Measurements from ENCODE around the gene PDE7B.

Gene PDE7B

DNA sequence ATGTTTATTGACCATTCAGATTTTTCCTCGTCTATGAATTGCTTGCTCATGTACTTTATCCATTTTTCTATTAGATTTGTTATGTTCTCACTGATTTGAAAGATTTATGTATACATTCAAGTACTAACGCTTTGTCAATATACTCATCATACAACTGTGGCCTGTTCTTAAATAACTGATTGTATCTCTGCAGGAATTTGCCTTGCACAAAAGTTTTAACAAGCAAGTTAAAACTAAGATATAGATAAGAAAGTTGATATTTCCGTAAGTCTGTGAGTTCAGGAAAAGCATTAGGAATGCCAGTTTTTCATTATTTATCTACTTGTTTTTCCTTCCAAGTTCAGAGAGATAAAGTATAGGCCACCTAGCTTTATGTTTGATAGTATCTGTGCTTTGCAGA, 95.2 kb downstream of the PDE7B start:
- TF ChIP-seq SIN3A (IDR thresholded peaks at IDR 0.05; ENCODE audit: borderline replicate concordance, insufficient read depth, low read length) (no peak), TAF1 (IDR thresholded peaks at IDR 0.05; ENCODE audit: borderline replicate concordance, insufficient read depth, low read length) (no peak), FOXP2 (optimal IDR thresholded peaks at IDR 0.05; ENCODE audit: borderline replicate concordance, extremely low read depth, extremely low read length, insufficient read depth) (no peak), POLR2AphosphoS5 (IDR thresholded peaks at IDR 0.05; ENCODE audit: low read depth, low read length) (no peak)
- TF ChIP-seq, protein P1, sequence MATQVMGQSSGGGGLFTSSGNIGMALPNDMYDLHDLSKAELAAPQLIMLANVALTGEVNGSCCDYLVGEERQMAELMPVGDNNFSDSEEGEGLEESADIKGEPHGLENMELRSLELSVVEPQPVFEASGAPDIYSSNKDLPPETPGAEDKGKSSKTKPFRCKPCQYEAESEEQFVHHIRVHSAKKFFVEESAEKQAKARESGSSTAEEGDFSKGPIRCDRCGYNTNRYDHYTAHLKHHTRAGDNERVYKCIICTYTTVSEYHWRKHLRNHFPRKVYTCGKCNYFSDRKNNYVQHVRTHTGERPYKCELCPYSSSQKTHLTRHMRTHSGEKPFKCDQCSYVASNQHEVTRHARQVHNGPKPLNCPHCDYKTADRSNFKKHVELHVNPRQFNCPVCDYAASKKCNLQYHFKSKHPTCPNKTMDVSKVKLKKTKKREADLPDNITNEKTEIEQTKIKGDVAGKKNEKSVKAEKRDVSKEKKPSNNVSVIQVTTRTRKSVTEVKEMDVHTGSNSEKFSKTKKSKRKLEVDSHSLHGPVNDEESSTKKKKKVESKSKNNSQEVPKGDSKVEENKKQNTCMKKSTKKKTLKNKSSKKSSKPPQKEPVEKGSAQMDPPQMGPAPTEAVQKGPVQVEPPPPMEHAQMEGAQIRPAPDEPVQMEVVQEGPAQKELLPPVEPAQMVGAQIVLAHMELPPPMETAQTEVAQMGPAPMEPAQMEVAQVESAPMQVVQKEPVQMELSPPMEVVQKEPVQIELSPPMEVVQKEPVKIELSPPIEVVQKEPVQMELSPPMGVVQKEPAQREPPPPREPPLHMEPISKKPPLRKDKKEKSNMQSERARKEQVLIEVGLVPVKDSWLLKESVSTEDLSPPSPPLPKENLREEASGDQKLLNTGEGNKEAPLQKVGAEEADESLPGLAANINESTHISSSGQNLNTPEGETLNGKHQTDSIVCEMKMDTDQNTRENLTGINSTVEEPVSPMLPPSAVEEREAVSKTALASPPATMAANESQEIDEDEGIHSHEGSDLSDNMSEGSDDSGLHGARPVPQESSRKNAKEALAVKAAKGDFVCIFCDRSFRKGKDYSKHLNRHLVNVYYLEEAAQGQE (IDR thresholded peaks at IDR 0.05; ENCODE audit: insufficient read depth in 1 of 2, low read depth in 2 of 2, low read length in 2 of 2) = no peak

DNA sequence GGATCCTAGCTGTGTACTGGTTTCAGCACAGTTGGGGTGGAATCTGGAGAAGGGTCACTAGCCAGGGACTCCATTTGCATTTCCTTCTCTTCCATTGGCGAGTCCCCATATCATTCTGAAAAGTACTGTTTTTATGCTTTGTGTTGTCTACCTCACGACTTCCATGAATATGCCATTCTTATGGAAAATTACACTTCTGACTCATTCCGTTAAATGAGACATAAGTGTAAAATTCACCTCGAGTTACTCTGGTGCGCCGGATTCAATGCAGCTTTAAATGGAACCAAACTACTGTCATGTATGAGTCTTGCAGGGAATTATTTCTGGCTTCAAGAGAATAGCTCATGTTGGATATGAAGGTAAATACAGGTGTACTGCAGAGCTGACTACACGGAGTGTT, 99.2 kb downstream of the PDE7B start:
- TF ChIP-seq, protein P1 (IDR thresholded peaks at IDR 0.05; ENCODE audit: insufficient read depth in 1 of 2, low read depth in 2 of 2, low read length in 2 of 2) = no peak
- TF ChIP-seq FOXP2 (optimal IDR thresholded peaks at IDR 0.05; ENCODE audit: borderline replicate concordance, extremely low read depth, extremely low read length, insufficient read depth) (no peak), TAF1 (IDR thresholded peaks at IDR 0.05; ENCODE audit: borderline replicate concordance, insufficient read depth, low read length) (no peak), POLR2AphosphoS5 (IDR thresholded peaks at IDR 0.05; ENCODE audit: low read depth, low read length) (no peak), SIN3A (IDR thresholded peaks at IDR 0.05; ENCODE audit: borderline replicate concordance, insufficient read depth, low read length) (no peak)

DNA sequence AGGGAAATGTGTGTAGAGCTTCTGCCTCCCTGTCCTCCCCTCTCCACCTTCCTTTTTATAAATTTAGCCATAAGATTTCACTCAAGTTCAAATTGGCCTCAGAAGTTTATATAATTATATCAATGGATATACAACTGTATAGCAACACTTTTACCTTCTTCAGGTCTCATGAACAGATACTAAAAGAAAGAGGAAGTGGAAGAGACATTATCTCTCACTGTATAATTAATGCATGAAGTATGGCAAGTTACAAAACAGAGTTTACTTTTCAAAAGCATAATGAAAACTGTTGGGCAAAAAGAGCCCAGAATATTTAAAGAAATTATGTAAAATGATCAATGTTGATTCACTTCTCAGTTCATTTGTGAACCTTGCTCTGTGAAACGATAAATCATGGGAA, 99.7 kb downstream of the PDE7B start:
- TF ChIP-seq TAF1 (IDR thresholded peaks at IDR 0.05; ENCODE audit: borderline replicate concordance, insufficient read depth, low read length) (no peak), SIN3A (IDR thresholded peaks at IDR 0.05; ENCODE audit: borderline replicate concordance, insufficient read depth, low read length) (no peak), FOXP2 (optimal IDR thresholded peaks at IDR 0.05; ENCODE audit: borderline replicate concordance, extremely low read depth, extremely low read length, insufficient read depth) (no peak), POLR2AphosphoS5 (IDR thresholded peaks at IDR 0.05; ENCODE audit: low read depth, low read length) (no peak)
- TF ChIP-seq, protein P1 (IDR thresholded peaks at IDR 0.05; ENCODE audit: insufficient read depth in 1 of 2, low read depth in 2 of 2, low read length in 2 of 2) = no peak

DNA sequence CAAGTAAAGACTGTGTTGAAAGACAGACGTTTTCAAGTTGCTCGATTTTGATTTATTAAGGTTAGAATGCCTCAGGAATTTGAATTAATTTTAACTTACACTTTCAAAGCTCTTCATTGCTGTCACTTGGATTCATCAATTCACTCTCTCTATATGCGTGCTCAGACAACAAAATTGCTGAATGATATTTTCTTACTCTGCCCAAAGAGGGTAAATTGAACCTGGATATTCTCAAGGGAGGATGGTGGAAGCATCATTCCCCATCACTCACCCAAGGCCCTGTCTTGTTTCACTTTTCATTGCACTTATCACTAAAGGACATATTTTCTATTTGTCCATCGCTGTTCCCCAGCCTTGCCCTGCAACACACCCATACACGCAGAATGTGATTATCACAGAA, 102.3 kb downstream of the PDE7B start:
- TF ChIP-seq SIN3A (IDR thresholded peaks at IDR 0.05; ENCODE audit: borderline replicate concordance, insufficient read depth, low read length) (no peak), FOXP2 (optimal IDR thresholded peaks at IDR 0.05; ENCODE audit: borderline replicate concordance, extremely low read depth, extremely low read length, insufficient read depth) (no peak), TAF1 (IDR thresholded peaks at IDR 0.05; ENCODE audit: borderline replicate concordance, insufficient read depth, low read length) (no peak), POLR2AphosphoS5 (IDR thresholded peaks at IDR 0.05; ENCODE audit: low read depth, low read length) (no peak)
- TF ChIP-seq, protein P1 (IDR thresholded peaks at IDR 0.05; ENCODE audit: insufficient read depth in 1 of 2, low read depth in 2 of 2, low read length in 2 of 2) = no peak

GRCh38 chr6:135955099-135955498, 103.6 kb downstream of the PDE7B start:
- TF ChIP-seq, protein P1 (IDR thresholded peaks at IDR 0.05; ENCODE audit: insufficient read depth in 1 of 2, low read depth in 2 of 2, low read length in 2 of 2) = no peak

All from PFSK-1 (cell line).